HepG2 (cell line): ENCODE data around the gene NT5C. TPM values are rescaled to one million over a fixed set of nuclear protein-coding genes. Genes with fewer than 3 reads are reported as not detected.
A peak's percentile ranks its signal among the peaks of the same experiment; 100 is the strongest.

Experiments
- ARNTL ChIP-seq: sonication (generic); formaldehyde crosslinking; IDR thresholded peaks from 2 replicates; pipeline ENCODE4 v1.4.0; 2020; ENCODE audit warnings: mild to moderate bottlenecking, missing genetic modification reagents
- ASH2L ChIP-seq: fragments of 300-600, 200-600 bp; sonication (generic); IDR thresholded peaks from 2 replicates; pipeline ENCODE4 v1.7.0; 2017; ENCODE audit warnings: low read depth, mild to moderate bottlenecking, moderate library complexity, mixed read lengths, low read length; ENCODE audit not compliant: insufficient read length
- ATF1 ChIP-seq: IDR thresholded peaks from 2 replicates; pipeline ENCODE4 v1.6.1; 2016; ENCODE audit warnings: mild to moderate bottlenecking, control low read depth
- ATF7 ChIP-seq, 2 experiments: fragments of 450-650 bp in 1 of 2; sonication (generic) in 1 of 2; formaldehyde crosslinking in 1 of 2; IDR thresholded peaks; 2 replicates each; pipeline versions ENCODE4 v1.4.0 to v1.6.1; 2016 to 2020; ENCODE audit warnings: antibody characterized with exemption in 1 of 2, mild to moderate bottlenecking in 1 of 2, missing genetic modification reagents in 1 of 2
- BRF2 ChIP-seq: sonication (generic); formaldehyde crosslinking; IDR thresholded peaks from 2 replicates; pipeline ENCODE4 v1.8.1; 2022; ENCODE audit warnings: mild to moderate bottlenecking, missing genetic modification reagents
- CENPT ChIP-seq: sonication (generic); formaldehyde crosslinking; IDR thresholded peaks from 2 replicates; pipeline ENCODE4 v1.8.0; 2022; ENCODE audit warnings: low read depth, mild to moderate bottlenecking, moderate library complexity, missing genetic modification reagents
- EHMT2 ChIP-seq: fragments of 200-600 bp; sonication (generic); IDR thresholded peaks from 2 replicates; pipeline ENCODE4 v1.7.0; 2017; ENCODE audit warnings: antibody characterized with exemption, low read depth, low read length, borderline replicate concordance
- FOXA1 ChIP-seq, 2 experiments: fragments of 450-650 bp in 1 of 2; sonication (generic) in 1 of 2; formaldehyde crosslinking in 1 of 2; IDR thresholded peaks; 2 replicates each; pipeline versions ENCODE4 v1.4.0 to v1.6.1; 2016 to 2020; ENCODE audit warnings: missing genetic modification reagents in 1 of 2
- SIN3A ChIP-seq: IDR thresholded peaks from 2 replicates; pipeline ENCODE4 v1.6.1; 2011; ENCODE audit warnings: low read depth, mild to moderate bottlenecking, control low read depth, low read length, borderline replicate concordance
- SNAI1 ChIP-seq: sonication (generic); formaldehyde crosslinking; IDR thresholded peaks from 2 replicates; pipeline ENCODE4 v1.5.0; 2020; ENCODE audit warnings: mild to moderate bottlenecking, missing genetic modification reagents, borderline replicate concordance
- SP1 ChIP-seq, 2 experiments: fragments of 450-650 bp in 1 of 2; sonication (generic) in 1 of 2; formaldehyde crosslinking in 1 of 2; IDR thresholded peaks; 2 replicates each; pipeline versions ENCODE4 v1.4.0 to v1.6.1; 2016 to 2020; ENCODE audit warnings: missing genetic modification reagents in 1 of 2
- ZFP91 ChIP-seq: sonication (generic); formaldehyde crosslinking; IDR thresholded peaks from 2 replicates; pipeline ENCODE4 v1.9.0; 2022; ENCODE audit warnings: missing genetic modification reagents, mild to moderate bottlenecking, borderline replicate concordance
- ZMYM2 ChIP-seq: sonication (generic); formaldehyde crosslinking; IDR thresholded peaks from 2 replicates; pipeline ENCODE4 v1.8.0; 2022; ENCODE audit warnings: mild to moderate bottlenecking, missing genetic modification reagents
- ZNF224 ChIP-seq: sonication (generic); formaldehyde crosslinking; IDR thresholded peaks from 2 replicates; pipeline ENCODE4 v1.5.0; 2020; ENCODE audit warnings: mild to moderate bottlenecking, missing genetic modification reagents
- ZNF691 ChIP-seq: sonication (generic); formaldehyde crosslinking; IDR thresholded peaks from 2 replicates; pipeline ENCODE4 v1.4.0; 2020; ENCODE audit warnings: missing genetic modification reagents, low read depth, mild to moderate bottlenecking, borderline replicate concordance
- ZNF749 ChIP-seq: sonication (generic); formaldehyde crosslinking; IDR thresholded peaks from 2 replicates; pipeline ENCODE4 v1.8.0; 2022; ENCODE audit warnings: mild to moderate bottlenecking, missing genetic modification reagents, moderate library complexity, borderline replicate concordance
- ZSCAN22 ChIP-seq: sonication (generic); formaldehyde crosslinking; IDR thresholded peaks from 2 replicates; pipeline ENCODE4 v1.4.0; 2020; ENCODE audit warnings: mild to moderate bottlenecking, missing genetic modification reagents
- polyA plus RNA-seq, 8 experiments: library from polyadenylated mRNA; depleted of rRNA in 3 of 8; stranded (reverse) in 7 of 8; unstranded in 1 of 8; fragments of >200 nt; fragmentation: Illumina TruSeq in 4 of 8; extraction: Trizol in 4 of 8; gene quantifications; 2 replicates each; pipeline versions ENCODE4 v1.2.1 to v1.2.3, GENCODE V29; 2011 to 2016; ENCODE audit warnings: low read depth in 4 of 8, missing spikeins in 1 of 8, mixed read lengths in 1 of 8; ENCODE audit not compliant: insufficient read depth in 1 of 8
- total RNA-seq, 5 experiments: library from RNA; depleted of rRNA; stranded (reverse); fragments of >200 nt; fragmentation: Illumina TruSeq; extraction: Trizol; gene quantifications; 2 replicates each; pipeline ENCODE4 v1.2.3, GENCODE V29; 2016; ENCODE audit warnings: low read depth in 1 of 5
- TF ChIP-seq, protein P1 (sequence below): sonication (generic); formaldehyde crosslinking; IDR thresholded peaks from 2 replicates; pipeline ENCODE4 v1.9.0; 2021; ENCODE audit warnings: missing genetic modification reagents, borderline replicate concordance
- TF ChIP-seq, protein P2 (sequence below), 2 experiments: sonication (generic) in 1 of 2; formaldehyde crosslinking in 1 of 2; IDR thresholded peaks; 2 replicates each; pipeline versions ENCODE4 v1.4.0 to v1.6.1; 2018 to 2020; ENCODE audit warnings: missing genetic modification reagents in 2 of 2, borderline replicate concordance in 1 of 2, low read depth in 1 of 2, mild to moderate bottlenecking in 1 of 2, missing biosample characterization in 1 of 2

Gene NT5C
- total and polyA plus RNA-seq, 2 of the 13 experiments (the other 11 are each of a cell fraction or from before 2014, with no cell fraction given): 42.8 to 48.6 TPM

- TF ChIP-seq BRF2 (peak; percentile 84), ZSCAN22 (CRISPR knock-in tag) (no peak), ATF1 (CRISPR knock-in tag) (peak; percentile 63), ZMYM2 (CRISPR knock-in tag) (no peak), SNAI1 (CRISPR knock-in tag) (0 out of 2 replicates have a peak, but pooled peaks have one; percentile 26), ZNF691 (peak; percentile 69; the same call in 1 of the 2 replicates), ZNF224 (CRISPR knock-in tag) (peak; percentile 94), ZFP91 (CRISPR knock-in tag) (peak; percentile 86), ZNF749 (CRISPR knock-in tag) (peak; percentile 82), FOXA1 (IDR thresholded peaks at IDR 0.05) (no peak), FOXA1 (CRISPR knock-in tag; IDR thresholded peaks at IDR 0.05) (peak; percentile 2; the same call in 1 of the 2 replicates), SIN3A (peak; percentile 90; the same call in 1 of the 2 replicates), CENPT (CRISPR knock-in tag) (peak; percentile 37; the same call in 1 of the 2 replicates), SP1 (IDR thresholded peaks at IDR 0.05) (no peak), SP1 (CRISPR knock-in tag; IDR thresholded peaks at IDR 0.05) (peak; percentile 71), EHMT2 (no peak), ATF7 (IDR thresholded peaks at IDR 0.05) (no peak), ATF7 (CRISPR knock-in tag; IDR thresholded peaks at IDR 0.05) (no peak), ASH2L (peak; percentile 88), ARNTL (0 out of 2 replicates have a peak, but pooled peaks have one; percentile 38)
- TF ChIP-seq, protein P1, sequence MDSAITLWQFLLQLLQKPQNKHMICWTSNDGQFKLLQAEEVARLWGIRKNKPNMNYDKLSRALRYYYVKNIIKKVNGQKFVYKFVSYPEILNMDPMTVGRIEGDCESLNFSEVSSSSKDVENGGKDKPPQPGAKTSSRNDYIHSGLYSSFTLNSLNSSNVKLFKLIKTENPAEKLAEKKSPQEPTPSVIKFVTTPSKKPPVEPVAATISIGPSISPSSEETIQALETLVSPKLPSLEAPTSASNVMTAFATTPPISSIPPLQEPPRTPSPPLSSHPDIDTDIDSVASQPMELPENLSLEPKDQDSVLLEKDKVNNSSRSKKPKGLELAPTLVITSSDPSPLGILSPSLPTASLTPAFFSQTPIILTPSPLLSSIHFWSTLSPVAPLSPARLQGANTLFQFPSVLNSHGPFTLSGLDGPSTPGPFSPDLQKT (CRISPR knock-in tag): no peak
- TF ChIP-seq, protein P2, sequence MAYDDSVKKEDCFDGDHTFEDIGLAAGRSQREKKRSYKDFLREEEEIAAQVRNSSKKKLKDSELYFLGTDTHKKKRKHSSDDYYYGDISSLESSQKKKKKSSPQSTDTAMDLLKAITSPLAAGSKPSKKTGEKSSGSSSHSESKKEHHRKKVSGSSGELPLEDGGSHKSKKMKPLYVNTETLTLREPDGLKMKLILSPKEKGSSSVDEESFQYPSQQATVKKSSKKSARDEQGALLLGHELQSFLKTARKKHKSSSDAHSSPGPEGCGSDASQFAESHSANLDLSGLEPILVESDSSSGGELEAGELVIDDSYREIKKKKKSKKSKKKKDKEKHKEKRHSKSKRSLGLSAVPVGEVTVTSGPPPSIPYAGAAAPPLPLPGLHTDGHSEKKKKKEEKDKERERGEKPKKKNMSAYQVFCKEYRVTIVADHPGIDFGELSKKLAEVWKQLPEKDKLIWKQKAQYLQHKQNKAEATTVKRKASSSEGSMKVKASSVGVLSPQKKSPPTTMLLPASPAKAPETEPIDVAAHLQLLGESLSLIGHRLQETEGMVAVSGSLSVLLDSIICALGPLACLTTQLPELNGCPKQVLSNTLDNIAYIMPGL (CRISPR knock-in tag; IDR thresholded peaks at IDR 0.05; ENCODE audit: borderline replicate concordance in 1 of 2, low read depth in 1 of 2): peak in 1 of 2 experiments; percentile 77; a peak in 3 of 4 replicates
These were observed 22.9 kb upstream of the NT5C start, which contains the start of gene JPT1 (continued) for GRCh38 chr17:75154195-75155106.
